ENCODE measurements around the gene VIPR2. TPM values are rescaled to one million over a fixed set of nuclear protein-coding genes. Genes with fewer than 3 reads are reported as not detected.

Gene VIPR2, protein sequence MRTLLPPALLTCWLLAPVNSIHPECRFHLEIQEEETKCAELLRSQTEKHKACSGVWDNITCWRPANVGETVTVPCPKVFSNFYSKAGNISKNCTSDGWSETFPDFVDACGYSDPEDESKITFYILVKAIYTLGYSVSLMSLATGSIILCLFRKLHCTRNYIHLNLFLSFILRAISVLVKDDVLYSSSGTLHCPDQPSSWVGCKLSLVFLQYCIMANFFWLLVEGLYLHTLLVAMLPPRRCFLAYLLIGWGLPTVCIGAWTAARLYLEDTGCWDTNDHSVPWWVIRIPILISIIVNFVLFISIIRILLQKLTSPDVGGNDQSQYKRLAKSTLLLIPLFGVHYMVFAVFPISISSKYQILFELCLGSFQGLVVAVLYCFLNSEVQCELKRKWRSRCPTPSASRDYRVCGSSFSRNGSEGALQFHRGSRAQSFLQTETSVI
- total RNA-seq (2022; extraction: Qiagen RNA extraction; ENCODE audit: low read depth), result 0.03 TPM in 1 of 5 replicates, not detected in the others

DNA sequence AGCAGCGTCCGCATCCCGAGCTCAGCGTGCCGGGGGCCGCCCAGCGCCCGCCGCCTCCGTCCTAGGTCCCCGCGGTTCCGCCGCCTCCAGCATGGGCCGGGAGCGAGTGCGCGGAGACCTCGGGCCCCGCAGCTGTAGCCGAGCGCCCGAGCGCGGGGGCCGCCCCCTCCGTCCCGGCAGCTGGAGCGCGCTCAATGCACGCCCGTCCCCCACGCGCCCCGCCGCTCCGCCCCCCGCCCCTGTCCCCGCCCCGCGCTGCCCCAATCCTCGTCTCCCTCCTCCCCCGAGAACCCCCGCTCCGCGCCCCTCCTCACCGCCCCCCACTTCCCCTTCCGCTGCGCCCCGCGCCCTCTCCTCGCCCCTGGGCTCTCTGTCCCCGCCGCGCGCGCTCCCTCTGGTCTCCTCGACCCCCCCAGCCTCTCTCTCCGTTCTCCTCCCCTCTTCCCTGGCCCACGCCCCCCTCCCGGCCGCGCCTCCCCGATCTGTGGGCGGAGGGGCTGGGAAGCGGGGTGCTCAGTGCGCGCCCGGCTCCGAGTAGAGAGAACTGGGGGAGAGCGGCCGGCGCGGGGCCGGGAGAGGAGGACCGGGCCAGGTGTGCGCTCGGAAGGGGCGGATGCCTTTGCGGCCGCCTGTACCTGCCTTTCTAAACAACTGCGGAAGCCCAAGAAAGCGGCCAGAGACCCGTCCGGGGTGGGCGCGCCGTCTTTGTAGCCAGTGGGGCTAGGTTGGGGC lies at the start of gene VIPR2:
Gene VIPR2 (minus strand): TSS at position 110 of the 732 bp plus-strand sequence. CDS start 96 bp downstream, at position 14.

